Measurements from ENCODE around the gene ADAMTS20. TPM values are rescaled to one million over a fixed set of nuclear protein-coding genes. Genes with fewer than 3 reads are reported as not detected.

The ADAMTS20 gene, protein sequence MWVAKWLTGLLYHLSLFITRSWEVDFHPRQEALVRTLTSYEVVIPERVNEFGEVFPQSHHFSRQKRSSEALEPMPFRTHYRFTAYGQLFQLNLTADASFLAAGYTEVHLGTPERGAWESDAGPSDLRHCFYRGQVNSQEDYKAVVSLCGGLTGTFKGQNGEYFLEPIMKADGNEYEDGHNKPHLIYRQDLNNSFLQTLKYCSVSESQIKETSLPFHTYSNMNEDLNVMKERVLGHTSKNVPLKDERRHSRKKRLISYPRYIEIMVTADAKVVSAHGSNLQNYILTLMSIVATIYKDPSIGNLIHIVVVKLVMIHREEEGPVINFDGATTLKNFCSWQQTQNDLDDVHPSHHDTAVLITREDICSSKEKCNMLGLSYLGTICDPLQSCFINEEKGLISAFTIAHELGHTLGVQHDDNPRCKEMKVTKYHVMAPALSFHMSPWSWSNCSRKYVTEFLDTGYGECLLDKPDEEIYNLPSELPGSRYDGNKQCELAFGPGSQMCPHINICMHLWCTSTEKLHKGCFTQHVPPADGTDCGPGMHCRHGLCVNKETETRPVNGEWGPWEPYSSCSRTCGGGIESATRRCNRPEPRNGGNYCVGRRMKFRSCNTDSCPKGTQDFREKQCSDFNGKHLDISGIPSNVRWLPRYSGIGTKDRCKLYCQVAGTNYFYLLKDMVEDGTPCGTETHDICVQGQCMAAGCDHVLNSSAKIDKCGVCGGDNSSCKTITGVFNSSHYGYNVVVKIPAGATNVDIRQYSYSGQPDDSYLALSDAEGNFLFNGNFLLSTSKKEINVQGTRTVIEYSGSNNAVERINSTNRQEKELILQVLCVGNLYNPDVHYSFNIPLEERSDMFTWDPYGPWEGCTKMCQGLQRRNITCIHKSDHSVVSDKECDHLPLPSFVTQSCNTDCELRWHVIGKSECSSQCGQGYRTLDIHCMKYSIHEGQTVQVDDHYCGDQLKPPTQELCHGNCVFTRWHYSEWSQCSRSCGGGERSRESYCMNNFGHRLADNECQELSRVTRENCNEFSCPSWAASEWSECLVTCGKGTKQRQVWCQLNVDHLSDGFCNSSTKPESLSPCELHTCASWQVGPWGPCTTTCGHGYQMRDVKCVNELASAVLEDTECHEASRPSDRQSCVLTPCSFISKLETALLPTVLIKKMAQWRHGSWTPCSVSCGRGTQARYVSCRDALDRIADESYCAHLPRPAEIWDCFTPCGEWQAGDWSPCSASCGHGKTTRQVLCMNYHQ (N-terminal part only)
- total RNA-seq (not detected), total RNA-seq (0 to 0.17 (median 0) reads per million in 29 experiments)
- total RNA-seq (2013), result 0.02 TPM

GRCh38 chr12:43551971-43552559 lies at the start of gene ADAMTS20:
ADAMTS20 (minus strand) TSS chr12:43552203; CDS start chr12:43551921, 282 bp downstream.
- DNase-seq, result no peak
- ATAC-seq (replicated peaks in 1 of 4), result no peak
- Mint-ChIP-seq H3K4me3 (no peak within 1 kb of the TSS), H3K9me3 (peaks cover 7 to 22% (median 13%) of the 10 kb centered on the region in 3 donors), H3K36me3 (no peaks in the 10 kb centered on the region), H3K4me1 (peaks cover 0 to 3% (median 0%) of the 10 kb centered on the region in 3 donors), H3K27ac (no peak within 1 kb of the TSS), H3K27me3 (peaks cover 34 to 36% of the 10 kb centered on the region in 2 donors)
- no peaks in the 10 kb centered on the region for H3K36me3 ChIP-seq (ENCODE audit: control insufficient read depth in 2 of 2, extremely low read depth in 1 of 2, insufficient read depth in 1 of 2, low read length in 1 of 2)
- ChIA-PET POLR2A (no interaction called here), CTCF (no interaction called here)
- H3K4me3 ChIP-seq (ENCODE audit: control insufficient read depth in 1 of 2, extremely low read depth in 1 of 2, low read length in 1 of 2), result no peak within 1 kb of the TSS
- peaks cover 0 to 26% of the 10 kb centered on the region in 2 experiments for H3K27me3 ChIP-seq (replicated peaks in 1 of 2; ENCODE audit: control insufficient read depth in 2 of 2, extremely low read depth in 1 of 2, insufficient read depth in 2 of 2, low read length in 1 of 2)
- no peak within 1 kb of the TSS for H3K27ac ChIP-seq (ENCODE audit: low read length)
- no peaks in the 10 kb centered on the region for H3K4me1 ChIP-seq (ENCODE audit: control insufficient read depth in 1 of 2, extremely low read depth in 1 of 2, insufficient read depth in 2 of 2, low read length in 2 of 2)
- no peaks in the 10 kb centered on the region for H3K9me3 ChIP-seq
- 10% methylated on average over 42 of the region's 51 CpGs for WGBS (ENCODE audit: insufficient coverage)

- peaks cover 0 to 6% of the 10 kb centered on the region in 2 donors for H3K27me3 Mint-ChIP-seq
- H3K27ac ChIP-seq (ENCODE audit: low read length), result no peak overlapping the region
- no peak overlapping the region for H3K4me3 ChIP-seq (ENCODE audit: control insufficient read depth in 1 of 2, extremely low read depth in 1 of 2, low read length in 1 of 2)
- H3K27me3 ChIP-seq (replicated peaks in 1 of 2; ENCODE audit: control insufficient read depth in 2 of 2, extremely low read depth in 1 of 2, insufficient read depth in 2 of 2, low read length in 1 of 2), result no peaks in the 10 kb centered on the region
- CTCF ChIA-PET, result no interaction called here
- no peak overlapping the region for H3K4me3 Mint-ChIP-seq
- H3K27ac Mint-ChIP-seq, result no peak overlapping the region
- no peaks in the 10 kb centered on the region for H3K9me3 Mint-ChIP-seq
- no peaks in the 10 kb centered on the region for H3K9me3 ChIP-seq
- POLR2A ChIA-PET, result no interaction called here
- ATAC-seq (replicated peaks in 1 of 4) (no peak), DNase-seq (no peak)
- H3K36me3 ChIP-seq (ENCODE audit: control insufficient read depth in 2 of 2, extremely low read depth in 1 of 2, insufficient read depth in 1 of 2, low read length in 1 of 2), result no peaks in the 10 kb centered on the region
- no peaks in the 10 kb centered on the region for H3K4me1 Mint-ChIP-seq
- WGBS (ENCODE audit: insufficient coverage), result no CpG with 5 or more reads among the region's 1 CpG
- no peaks in the 10 kb centered on the region for H3K4me1 ChIP-seq (ENCODE audit: control insufficient read depth in 1 of 2, extremely low read depth in 1 of 2, insufficient read depth in 2 of 2, low read length in 2 of 2)
- H3K36me3 Mint-ChIP-seq, result no peaks in the 10 kb centered on the region
These were observed 47.7 kb upstream of the ADAMTS20 start for GRCh38 chr12:43599708-43600107.

DNA sequence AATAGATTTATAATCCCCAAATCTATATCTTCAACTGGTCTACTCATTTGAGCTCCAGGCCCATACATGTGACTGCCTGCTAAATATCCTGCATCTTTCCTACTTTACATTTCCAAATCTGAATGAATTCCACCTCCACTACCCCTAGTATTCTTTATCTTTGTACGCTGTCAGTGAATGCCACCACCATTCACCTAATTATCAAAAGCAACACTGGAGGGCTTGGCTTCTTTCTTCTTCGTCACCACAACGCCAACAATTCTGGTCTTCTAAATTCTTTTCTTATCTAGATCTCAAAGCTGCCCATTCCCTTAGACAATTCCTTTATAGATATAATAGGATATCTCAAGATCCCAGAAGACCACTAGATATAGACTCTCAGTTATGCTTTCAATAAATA lies 47.1 kb upstream of the ADAMTS20 start:
- no CpG with 5 or more reads among the region's 3 CpGs for WGBS (ENCODE audit: insufficient coverage)
- Histone ChIP-seq H3K9me3 (no peaks in the 10 kb centered on the region), H3K4me1 (ENCODE audit: control insufficient read depth in 1 of 2, extremely low read depth in 1 of 2, insufficient read depth in 2 of 2, low read length in 2 of 2) (no peaks in the 10 kb centered on the region), H3K27me3 (replicated peaks in 1 of 2; ENCODE audit: control insufficient read depth in 2 of 2, extremely low read depth in 1 of 2, insufficient read depth in 2 of 2, low read length in 1 of 2) (no peaks in the 10 kb centered on the region), H3K4me3 (ENCODE audit: control insufficient read depth in 1 of 2, extremely low read depth in 1 of 2, low read length in 1 of 2) (no peak overlapping the region), H3K27ac (ENCODE audit: low read length) (no peak overlapping the region), H3K36me3 (ENCODE audit: control insufficient read depth in 2 of 2, extremely low read depth in 1 of 2, insufficient read depth in 1 of 2, low read length in 1 of 2) (no peaks in the 10 kb centered on the region)
- H3K27me3 Mint-ChIP-seq, result peaks cover 0 to 6% of the 10 kb centered on the region in 2 donors
- H3K27ac Mint-ChIP-seq, result no peak overlapping the region
- H3K36me3 Mint-ChIP-seq, result no peaks in the 10 kb centered on the region
- CTCF ChIA-PET, result no interaction called here
- H3K4me3 Mint-ChIP-seq, result no peak overlapping the region
- ATAC-seq (replicated peaks in 1 of 4), result no peak
- no peak for DNase-seq
- H3K4me1 Mint-ChIP-seq, result no peaks in the 10 kb centered on the region
- POLR2A ChIA-PET, result no interaction called here
- H3K9me3 Mint-ChIP-seq, result no peaks in the 10 kb centered on the region

DNA sequence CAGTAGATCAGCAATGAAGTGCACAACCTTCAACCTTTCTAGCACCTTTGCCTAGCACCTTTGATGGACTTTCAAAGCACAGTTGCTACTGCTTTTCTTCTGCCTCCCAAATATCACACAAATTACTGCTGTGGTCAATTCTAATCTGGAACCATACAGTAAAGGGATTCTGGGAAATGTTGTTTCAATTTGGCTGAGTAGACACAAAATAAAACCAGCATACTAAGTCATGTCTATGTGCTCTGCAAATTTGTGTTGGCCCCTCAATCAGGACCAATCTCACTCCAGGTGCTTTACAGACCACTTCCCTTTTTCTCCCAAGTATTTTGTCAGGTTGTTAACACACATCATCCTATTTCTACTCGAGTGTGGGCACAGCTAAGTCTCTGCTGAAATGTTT lies 38.3 kb upstream of the ADAMTS20 start:
- Mint-ChIP-seq H3K9me3 (no peaks in the 10 kb centered on the region), H3K36me3 (no peaks in the 10 kb centered on the region), H3K4me1 (no peaks in the 10 kb centered on the region), H3K4me3 (no peak overlapping the region), H3K27me3 (no peaks in the 10 kb centered on the region), H3K27ac (no peak overlapping the region)
- ATAC-seq (replicated peaks in 1 of 4), result no peak
- Histone ChIP-seq H3K27ac (ENCODE audit: low read length) (no peak overlapping the region), H3K4me1 (ENCODE audit: control insufficient read depth in 1 of 2, extremely low read depth in 1 of 2, insufficient read depth in 2 of 2, low read length in 2 of 2) (no peaks in the 10 kb centered on the region), H3K36me3 (ENCODE audit: control insufficient read depth in 2 of 2, extremely low read depth in 1 of 2, insufficient read depth in 1 of 2, low read length in 1 of 2) (no peaks in the 10 kb centered on the region), H3K27me3 (replicated peaks in 1 of 2; ENCODE audit: control insufficient read depth in 2 of 2, extremely low read depth in 1 of 2, insufficient read depth in 2 of 2, low read length in 1 of 2) (no peaks in the 10 kb centered on the region), H3K9me3 (no peaks in the 10 kb centered on the region), H3K4me3 (ENCODE audit: control insufficient read depth in 1 of 2, extremely low read depth in 1 of 2, low read length in 1 of 2) (no peak overlapping the region)
- CTCF ChIA-PET, result no interaction called here
- no peak for DNase-seq
- no CpG with 5 or more reads among the region's 1 CpG for WGBS (ENCODE audit: insufficient coverage)
- POLR2A ChIA-PET, result no interaction called here

DNA sequence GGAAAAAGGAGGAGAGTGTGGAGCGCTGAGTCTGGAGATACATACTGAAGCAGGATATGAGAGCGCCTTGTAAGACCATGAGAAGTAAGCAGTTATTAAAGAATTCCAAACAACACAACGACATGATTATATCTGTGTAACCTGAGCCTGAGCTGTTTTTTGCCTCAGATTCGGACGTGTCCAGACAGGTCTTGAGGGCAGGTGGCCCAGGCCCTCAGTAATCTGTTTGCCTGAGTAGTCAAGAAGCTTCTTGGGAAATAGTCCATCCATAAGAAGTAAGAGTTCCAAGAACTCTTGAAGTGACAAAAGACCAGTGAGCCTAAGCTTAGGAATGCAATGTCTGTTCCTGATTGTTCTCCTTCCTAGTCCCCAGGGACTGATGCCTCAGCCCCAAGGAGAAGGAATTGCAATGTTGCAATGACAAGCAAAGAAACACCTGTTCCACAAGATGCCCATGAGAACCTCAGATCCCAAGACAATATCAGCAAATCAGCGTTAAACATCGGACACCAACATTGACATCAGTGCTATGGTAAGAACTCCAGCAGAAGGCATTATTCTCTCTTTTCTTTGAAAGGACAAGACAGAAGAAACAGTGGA lies 34.7 kb upstream of the ADAMTS20 start:
- Histone ChIP-seq H3K27ac (ENCODE audit: low read length) (no peak overlapping the region), H3K4me3 (ENCODE audit: control insufficient read depth in 1 of 2, extremely low read depth in 1 of 2, low read length in 1 of 2) (no peak overlapping the region), H3K27me3 (replicated peaks in 1 of 2; ENCODE audit: control insufficient read depth in 2 of 2, extremely low read depth in 1 of 2, insufficient read depth in 2 of 2, low read length in 1 of 2) (no peaks in the 10 kb centered on the region), H3K9me3 (no peaks in the 10 kb centered on the region), H3K36me3 (ENCODE audit: control insufficient read depth in 2 of 2, extremely low read depth in 1 of 2, insufficient read depth in 1 of 2, low read length in 1 of 2) (no peaks in the 10 kb centered on the region), H3K4me1 (ENCODE audit: control insufficient read depth in 1 of 2, extremely low read depth in 1 of 2, insufficient read depth in 2 of 2, low read length in 2 of 2) (no peaks in the 10 kb centered on the region)
- Mint-ChIP-seq H3K4me3 (no peak overlapping the region), H3K4me1 (no peaks in the 10 kb centered on the region), H3K27me3 (peaks cover 0 to 2% of the 10 kb centered on the region in 2 donors), H3K36me3 (no peaks in the 10 kb centered on the region), H3K9me3 (no peaks in the 10 kb centered on the region), H3K27ac (no peak overlapping the region)
- ATAC-seq (replicated peaks in 1 of 4) (no peak), DNase-seq (no peak)
- ChIA-PET CTCF (no interaction called here), POLR2A (no interaction called here)
- WGBS (ENCODE audit: insufficient coverage), result 100% methylated on average over 3 of the region's 7 CpGs

- H3K9me3 ChIP-seq, result no peaks in the 10 kb centered on the region
- no peaks in the 10 kb centered on the region for H3K36me3 ChIP-seq (ENCODE audit: control insufficient read depth in 2 of 2, extremely low read depth in 1 of 2, insufficient read depth in 1 of 2, low read length in 1 of 2)
- Mint-ChIP-seq H3K4me3 (no peak overlapping the region), H3K27ac (no peak overlapping the region), H3K27me3 (peaks cover 0 to 5% of the 10 kb centered on the region in 2 donors), H3K36me3 (no peaks in the 10 kb centered on the region), H3K9me3 (no peaks in the 10 kb centered on the region), H3K4me1 (no peaks in the 10 kb centered on the region)
- ChIA-PET POLR2A (no interaction called here), CTCF (no interaction called here)
- H3K27me3 ChIP-seq (replicated peaks in 1 of 2; ENCODE audit: control insufficient read depth in 2 of 2, extremely low read depth in 1 of 2, insufficient read depth in 2 of 2, low read length in 1 of 2), result no peaks in the 10 kb centered on the region
- ATAC-seq (replicated peaks in 1 of 4) (no peak), DNase-seq (no peak)
- no CpG with 5 or more reads among the region's 2 CpGs for WGBS (ENCODE audit: insufficient coverage)
- no peaks in the 10 kb centered on the region for H3K4me1 ChIP-seq (ENCODE audit: control insufficient read depth in 1 of 2, extremely low read depth in 1 of 2, insufficient read depth in 2 of 2, low read length in 2 of 2)
- no peak overlapping the region for H3K27ac ChIP-seq (ENCODE audit: low read length)
- H3K4me3 ChIP-seq (ENCODE audit: control insufficient read depth in 1 of 2, extremely low read depth in 1 of 2, low read length in 1 of 2), result no peak overlapping the region
These were observed 33.7 kb upstream of the ADAMTS20 start for GRCh38 chr12:43585676-43586075.
